HepG2 (cell line): ENCODE results near the gene KRTAP5-2.

Experiments
- DMTF1 ChIP-seq: sonication (generic); formaldehyde crosslinking; IDR thresholded peaks from 2 replicates; pipeline ENCODE4 v1.4.0; 2020; ENCODE audit warnings: mild to moderate bottlenecking, missing genetic modification reagents
- HES4 ChIP-seq: sonication (generic); formaldehyde crosslinking; IDR thresholded peaks from 2 replicates; pipeline ENCODE4 v1.9.0; 2021; ENCODE audit warnings: mild to moderate bottlenecking, missing genetic modification reagents, borderline replicate concordance
- MYNN ChIP-seq: sonication (generic); formaldehyde crosslinking; IDR thresholded peaks from 2 replicates; pipeline ENCODE4 v1.4.0; 2020; ENCODE audit warnings: mild to moderate bottlenecking, low read depth, missing genetic modification reagents
- PHF8 ChIP-seq: sonication (generic); formaldehyde crosslinking; IDR thresholded peaks from 2 replicates; pipeline ENCODE4 v1.5.0; 2020; ENCODE audit warnings: missing genetic modification reagents
- POLR2A ChIP-seq, 2 experiments: IDR thresholded peaks; 2 replicates each; pipeline ENCODE4 v1.6.1; 2011; ENCODE audit warnings: low read depth in 2 of 2, low read length in 2 of 2, mild to moderate bottlenecking in 1 of 2, moderate library complexity in 1 of 2; ENCODE audit not compliant: insufficient read depth in 1 of 2
- ZNF234 ChIP-seq: sonication (generic); formaldehyde crosslinking; conservative IDR thresholded peaks from 2 replicates; pipeline ENCODE4 v1.5.1; 2020; ENCODE audit warnings: mild to moderate bottlenecking, missing genetic modification reagents
- ZNF30 ChIP-seq: sonication (generic); formaldehyde crosslinking; IDR thresholded peaks from 2 replicates; pipeline ENCODE4 v1.5.0; 2020; ENCODE audit warnings: mild to moderate bottlenecking, missing genetic modification reagents

- TF ChIP-seq PHF8 (CRISPR knock-in tag) (no peak), ZNF30 (CRISPR knock-in tag) (no peak), POLR2A (IDR thresholded peaks at IDR 0.05; ENCODE audit: insufficient read depth in 1 of 2, low read depth in 2 of 2, low read length in 2 of 2) (no peak), HES4 (CRISPR knock-in tag) (no peak), MYNN (no peak), DMTF1 (CRISPR knock-in tag) (no peak), ZNF234 (CRISPR knock-in tag) (no peak)
These were observed 41.1 kb upstream of the KRTAP5-2 start for GRCh38 chr11:1639102-1639620.
